DOHH2 (cell line): ENCODE measurements around the gene TAPT1.

Experiments
- H3F3A ChIP-seq: fragments of 200-600 bp; sonication (generic), shearing (Covaris generic); 2 replicates; pipeline ENCODE4 v1.6.0; 2016; ENCODE audit warnings: antibody characterized with exemption, mild to moderate bottlenecking; ENCODE audit not compliant: control insufficient read depth, insufficient read depth
- H3K27ac ChIP-seq: fragments of 200-600 bp; sonication (generic); 2 replicates; pipeline ENCODE4 v1.5.1; 2014; ENCODE audit warnings: low read depth, mild to moderate bottlenecking, low read length, moderate library complexity
- H3K27me3 ChIP-seq: fragments of 200-600 bp; sonication (generic); 2 replicates; pipeline ENCODE4 v1.6.1; 2014; ENCODE audit warnings: mild to moderate bottlenecking, low read length, mixed read lengths; ENCODE audit not compliant: control insufficient read depth
- H3K36me3 ChIP-seq: fragments of 200-600 bp; sonication (generic); 2 replicates; pipeline ENCODE4 v1.6.1; 2014; ENCODE audit warnings: mild to moderate bottlenecking, low read length, moderate library complexity, mixed read lengths; ENCODE audit not compliant: control insufficient read depth
- H3K4me1 ChIP-seq: fragments of 200-600 bp; sonication (generic); 2 replicates; pipeline ENCODE4 v1.6.1; 2014; ENCODE audit warnings: mild to moderate bottlenecking, low read length, mixed read lengths; ENCODE audit not compliant: control insufficient read depth
- H3K4me2 ChIP-seq: fragments of 200-600 bp; sonication (generic); 2 replicates; pipeline ENCODE4 v1.6.0; 2014; ENCODE audit warnings: mild to moderate bottlenecking, low read length, moderate library complexity
- H3K4me3 ChIP-seq: fragments of 200-600 bp; sonication (generic); 2 replicates; pipeline ENCODE4 v1.5.1; 2014; ENCODE audit warnings: mild to moderate bottlenecking, low read length, mixed read lengths
- H3K79me2 ChIP-seq: fragments of 200-600 bp; sonication (generic); 2 replicates; pipeline ENCODE4 v1.6.1; 2014; ENCODE audit warnings: mild to moderate bottlenecking, low read length, mixed read lengths; ENCODE audit not compliant: control insufficient read depth
- H3K9me2 ChIP-seq: fragments of 200-600 bp; sonication (generic); replicated peaks from 2 replicates; pipeline ENCODE4 v1.6.1; 2014; ENCODE audit warnings: mild to moderate bottlenecking, low read length, mixed read lengths; ENCODE audit not compliant: control insufficient read depth
- H3K9me3 ChIP-seq: fragments of 200-600 bp; sonication (generic); 2 replicates; pipeline ENCODE4 v1.6.1; 2014; ENCODE audit warnings: antibody characterized with exemption, low read length, mixed read lengths; ENCODE audit not compliant: control insufficient read depth, insufficient read depth
- H4K20me1 ChIP-seq: fragments of 200-600 bp; sonication (generic); 2 replicates; pipeline ENCODE4 v1.6.0; 2014; ENCODE audit warnings: low read depth, mild to moderate bottlenecking, antibody characterized with exemption, low read length, moderate library complexity; ENCODE audit not compliant: control insufficient read depth, insufficient read depth
- EZH2phosphoT487 ChIP-seq: fragments of 200-600 bp; sonication (generic); IDR thresholded peaks from 2 replicates; pipeline ENCODE4 v1.6.1; 2017; ENCODE audit warnings: borderline replicate concordance, mild to moderate bottlenecking, antibody characterized with exemption, low read length, moderate library complexity, mixed read lengths
- TF ChIP-seq, protein P1 (sequence below): fragments of 200-600 bp; sonication (generic); IDR thresholded peaks from one replicate; pipeline ENCODE4 v1.5.1; 2014; ENCODE audit warnings: antibody characterized with exemption, mild to moderate bottlenecking, low read depth, low read length; ENCODE audit not compliant: poor library complexity, severe bottlenecking

TAPT1 gene

DNA sequence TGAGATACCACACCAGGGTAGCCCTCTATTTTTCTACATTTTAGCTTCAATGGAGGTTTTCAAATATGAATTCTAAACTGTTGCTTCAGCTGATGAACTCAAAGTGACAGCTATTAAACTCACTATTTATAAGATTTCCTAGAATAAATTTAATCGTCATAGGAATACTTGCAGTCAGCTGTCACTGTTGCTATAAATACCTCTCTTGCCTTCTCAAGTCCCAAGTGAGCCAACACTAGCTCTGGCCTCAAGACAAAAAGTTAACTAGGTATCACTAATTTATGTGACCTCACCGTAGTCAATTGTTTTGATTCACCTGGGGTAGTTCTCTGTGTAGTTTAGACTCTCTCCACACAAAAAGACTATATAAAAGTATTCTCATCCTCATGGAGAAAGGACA is 108.2 kb downstream of the TAPT1 start:
- H3K4me3 ChIP-seq = no peak overlapping the region
- H4K20me1 ChIP-seq = no peaks in the 10 kb centered on the region
- no peaks in the 10 kb centered on the region for H3K9me3 ChIP-seq
- no peaks in the 10 kb centered on the region for H3K36me3 ChIP-seq
- H3K27ac ChIP-seq = no peak overlapping the region
- TF ChIP-seq, protein P1, sequence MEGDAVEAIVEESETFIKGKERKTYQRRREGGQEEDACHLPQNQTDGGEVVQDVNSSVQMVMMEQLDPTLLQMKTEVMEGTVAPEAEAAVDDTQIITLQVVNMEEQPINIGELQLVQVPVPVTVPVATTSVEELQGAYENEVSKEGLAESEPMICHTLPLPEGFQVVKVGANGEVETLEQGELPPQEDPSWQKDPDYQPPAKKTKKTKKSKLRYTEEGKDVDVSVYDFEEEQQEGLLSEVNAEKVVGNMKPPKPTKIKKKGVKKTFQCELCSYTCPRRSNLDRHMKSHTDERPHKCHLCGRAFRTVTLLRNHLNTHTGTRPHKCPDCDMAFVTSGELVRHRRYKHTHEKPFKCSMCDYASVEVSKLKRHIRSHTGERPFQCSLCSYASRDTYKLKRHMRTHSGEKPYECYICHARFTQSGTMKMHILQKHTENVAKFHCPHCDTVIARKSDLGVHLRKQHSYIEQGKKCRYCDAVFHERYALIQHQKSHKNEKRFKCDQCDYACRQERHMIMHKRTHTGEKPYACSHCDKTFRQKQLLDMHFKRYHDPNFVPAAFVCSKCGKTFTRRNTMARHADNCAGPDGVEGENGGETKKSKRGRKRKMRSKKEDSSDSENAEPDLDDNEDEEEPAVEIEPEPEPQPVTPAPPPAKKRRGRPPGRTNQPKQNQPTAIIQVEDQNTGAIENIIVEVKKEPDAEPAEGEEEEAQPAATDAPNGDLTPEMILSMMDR = no peak
- TF ChIP-seq EZH2phosphoT487 = no peak
- no peaks in the 10 kb centered on the region for H3F3A ChIP-seq
- H3K27me3 ChIP-seq = 0 out of 2 replicates have a peak, but pooled peaks cover 2% of the 10 kb centered on the region
- H3K4me2 ChIP-seq = no peak overlapping the region
- no peaks in the 10 kb centered on the region for H3K4me1 ChIP-seq
- no peaks in the 10 kb centered on the region for H3K9me2 ChIP-seq
- no peaks in the 10 kb centered on the region for H3K79me2 ChIP-seq

DNA sequence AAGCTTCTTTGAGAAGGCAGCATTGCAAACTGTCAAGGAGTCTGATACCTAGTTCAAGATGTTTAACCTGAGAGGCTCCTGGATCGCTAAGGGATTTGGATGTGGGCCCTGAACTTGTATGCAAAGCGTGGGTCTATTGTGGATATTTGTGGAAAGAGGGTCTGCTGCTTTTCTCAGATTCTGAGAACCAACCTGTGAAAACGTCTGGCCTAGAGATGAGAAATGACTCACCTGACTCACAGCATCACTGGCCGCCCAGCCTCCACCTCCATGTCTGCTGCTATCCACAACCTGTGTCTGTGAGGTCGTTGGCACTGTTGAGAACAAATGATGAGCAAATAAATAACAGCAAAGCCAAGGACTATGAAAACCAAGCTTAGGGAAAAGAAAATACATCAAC is 109.1 kb downstream of the TAPT1 start:
- Histone ChIP-seq H4K20me1 (no peaks in the 10 kb centered on the region), H3K4me2 (no peak overlapping the region), H3K36me3 (no peaks in the 10 kb centered on the region), H3K27me3 (no peaks in the 10 kb centered on the region), H3K27ac (no peak overlapping the region), H3F3A (no peaks in the 10 kb centered on the region), H3K4me3 (no peak overlapping the region), H3K4me1 (no peaks in the 10 kb centered on the region), H3K9me3 (no peaks in the 10 kb centered on the region), H3K9me2 (no peaks in the 10 kb centered on the region), H3K79me2 (no peaks in the 10 kb centered on the region)
- TF ChIP-seq, protein P1 = no peak
- no peak for TF ChIP-seq EZH2phosphoT487

DNA sequence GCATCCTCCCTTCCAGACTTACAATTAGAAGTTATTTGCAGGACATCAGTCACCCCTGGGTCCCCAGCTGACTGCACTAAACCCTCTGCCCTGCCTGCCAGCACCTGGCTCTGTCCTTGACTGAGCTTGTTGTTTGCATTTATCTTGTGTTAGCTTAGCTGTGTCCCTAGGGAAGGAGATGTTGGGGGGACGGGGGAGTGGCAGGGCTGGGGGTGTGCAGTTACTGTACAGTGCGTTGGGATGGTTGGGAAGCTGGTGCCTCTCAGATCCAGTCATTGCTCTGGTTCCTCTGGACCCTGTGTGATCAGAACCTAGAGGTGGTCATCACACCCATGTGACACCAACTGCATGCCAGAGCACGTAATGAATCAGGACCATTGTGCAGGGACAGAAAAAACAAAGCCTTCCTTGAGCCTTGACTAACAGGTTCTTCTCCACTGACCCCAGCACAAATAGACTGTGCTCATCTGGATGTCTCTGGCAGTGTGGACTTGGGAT is 109.7 kb downstream of the TAPT1 start:
- no peaks in the 10 kb centered on the region for H3K9me2 ChIP-seq
- H3K9me3 ChIP-seq = no peaks in the 10 kb centered on the region
- no peaks in the 10 kb centered on the region for H3F3A ChIP-seq
- H3K4me2 ChIP-seq = no peak overlapping the region
- TF ChIP-seq EZH2phosphoT487 = no peak
- TF ChIP-seq, protein P1 = no peak
- H4K20me1 ChIP-seq = no peaks in the 10 kb centered on the region
- no peaks in the 10 kb centered on the region for H3K4me1 ChIP-seq
- H3K4me3 ChIP-seq = no peak overlapping the region
- no peaks in the 10 kb centered on the region for H3K79me2 ChIP-seq
- H3K36me3 ChIP-seq = no peaks in the 10 kb centered on the region
- H3K27ac ChIP-seq = no peak overlapping the region
- H3K27me3 ChIP-seq = no peaks in the 10 kb centered on the region
